ENCODE data around the gene SEC23B. TPM values are rescaled to one million over a fixed set of nuclear protein-coding genes. Genes with fewer than 3 reads are reported as not detected.

The SEC23B gene
- total and polyA plus RNA-seq, 2 of the 13 experiments (the other 11 are each of a cell fraction or from before 2014, with no cell fraction given): 114 to 120 TPM

DNA sequence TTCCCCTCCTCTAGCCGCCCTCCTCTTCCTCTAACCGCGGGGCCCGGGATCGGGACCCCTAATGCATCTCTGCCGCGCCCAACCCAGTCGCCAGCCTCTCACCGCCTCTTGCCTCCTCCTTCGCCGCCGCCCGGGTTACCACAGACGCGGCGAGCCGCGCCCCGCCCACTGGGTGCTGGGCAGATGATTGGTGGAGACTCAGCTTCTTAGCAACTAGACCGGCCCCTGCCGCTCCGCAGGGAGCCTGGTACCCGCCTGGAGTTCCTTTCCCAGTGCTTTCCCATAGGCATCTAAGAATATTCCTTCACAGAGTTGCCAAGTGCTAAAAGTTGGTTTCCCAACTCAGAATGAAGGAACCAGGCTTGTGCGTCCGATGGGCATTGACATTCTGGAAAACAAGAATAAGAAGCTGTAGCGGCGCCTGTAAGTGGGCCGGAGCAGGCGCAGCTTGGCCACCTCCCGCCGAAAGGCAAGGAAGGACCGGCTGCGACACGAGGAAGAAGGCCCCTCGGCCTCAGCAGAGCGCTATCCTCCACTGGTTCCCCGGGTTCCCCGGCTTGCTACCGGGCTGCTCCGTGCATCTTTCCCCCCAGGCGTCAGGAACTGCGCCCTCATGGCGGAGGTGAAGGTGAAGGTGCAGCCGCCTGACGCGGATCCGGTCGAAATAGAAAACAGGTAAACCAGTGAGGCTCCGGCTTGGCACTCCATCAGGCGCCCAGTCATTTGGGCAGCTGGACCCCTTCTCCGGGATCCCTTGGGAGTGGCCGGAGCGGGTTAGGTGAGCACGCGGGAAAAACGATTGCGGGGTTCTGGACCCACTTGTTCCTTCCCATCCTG lies 40.6 kb upstream of the SEC23B start, which contains the start of the genes DZANK1 and POLR3F (continued):
- TF ChIP-seq, protein P1, sequence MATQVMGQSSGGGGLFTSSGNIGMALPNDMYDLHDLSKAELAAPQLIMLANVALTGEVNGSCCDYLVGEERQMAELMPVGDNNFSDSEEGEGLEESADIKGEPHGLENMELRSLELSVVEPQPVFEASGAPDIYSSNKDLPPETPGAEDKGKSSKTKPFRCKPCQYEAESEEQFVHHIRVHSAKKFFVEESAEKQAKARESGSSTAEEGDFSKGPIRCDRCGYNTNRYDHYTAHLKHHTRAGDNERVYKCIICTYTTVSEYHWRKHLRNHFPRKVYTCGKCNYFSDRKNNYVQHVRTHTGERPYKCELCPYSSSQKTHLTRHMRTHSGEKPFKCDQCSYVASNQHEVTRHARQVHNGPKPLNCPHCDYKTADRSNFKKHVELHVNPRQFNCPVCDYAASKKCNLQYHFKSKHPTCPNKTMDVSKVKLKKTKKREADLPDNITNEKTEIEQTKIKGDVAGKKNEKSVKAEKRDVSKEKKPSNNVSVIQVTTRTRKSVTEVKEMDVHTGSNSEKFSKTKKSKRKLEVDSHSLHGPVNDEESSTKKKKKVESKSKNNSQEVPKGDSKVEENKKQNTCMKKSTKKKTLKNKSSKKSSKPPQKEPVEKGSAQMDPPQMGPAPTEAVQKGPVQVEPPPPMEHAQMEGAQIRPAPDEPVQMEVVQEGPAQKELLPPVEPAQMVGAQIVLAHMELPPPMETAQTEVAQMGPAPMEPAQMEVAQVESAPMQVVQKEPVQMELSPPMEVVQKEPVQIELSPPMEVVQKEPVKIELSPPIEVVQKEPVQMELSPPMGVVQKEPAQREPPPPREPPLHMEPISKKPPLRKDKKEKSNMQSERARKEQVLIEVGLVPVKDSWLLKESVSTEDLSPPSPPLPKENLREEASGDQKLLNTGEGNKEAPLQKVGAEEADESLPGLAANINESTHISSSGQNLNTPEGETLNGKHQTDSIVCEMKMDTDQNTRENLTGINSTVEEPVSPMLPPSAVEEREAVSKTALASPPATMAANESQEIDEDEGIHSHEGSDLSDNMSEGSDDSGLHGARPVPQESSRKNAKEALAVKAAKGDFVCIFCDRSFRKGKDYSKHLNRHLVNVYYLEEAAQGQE (IDR thresholded peaks at IDR 0.05; ENCODE audit: borderline replicate concordance in 1 of 2, low read depth in 1 of 2, low read length in 2 of 2): peak in 1 of 2 experiments; percentile 53; a peak in 1 of 4 replicates
- peak; percentile 89 for TF ChIP-seq RFX1 (IDR thresholded peaks at IDR 0.05)
- TF ChIP-seq ZNF569 (CRISPR knock-in tag; IDR thresholded peaks at IDR 0.05; ENCODE audit: borderline replicate concordance): peak; percentile 91
- peak; percentile 100 for TF ChIP-seq HDAC1 (CRISPR knock-in tag; IDR thresholded peaks at IDR 0.05)
- TF ChIP-seq CSRNP2 (CRISPR knock-in tag; conservative IDR thresholded peaks at IDR 0.05; ENCODE audit: low read depth): no peak
- no peak; the same call in 1 of the 2 replicates for TF ChIP-seq ZFP41 (CRISPR knock-in tag; IDR thresholded peaks at IDR 0.05; ENCODE audit: borderline replicate concordance)
- TF ChIP-seq ZNF839 (CRISPR knock-in tag; IDR thresholded peaks at IDR 0.05; ENCODE audit: borderline replicate concordance): peak; percentile 29; the same call in 1 of the 2 replicates
- no peak for TF ChIP-seq ATM (IDR thresholded peaks at IDR 0.05; ENCODE audit: borderline replicate concordance)
- peak; percentile 78; the same call in 1 of the 2 replicates for TF ChIP-seq ZKSCAN8 (CRISPR knock-in tag; IDR thresholded peaks at IDR 0.05; ENCODE audit: borderline replicate concordance)
- TF ChIP-seq CBX5 (CRISPR knock-in tag; IDR thresholded peaks at IDR 0.05; ENCODE audit: borderline replicate concordance): peak; percentile 82; the same call in 1 of the 2 replicates
- peak; percentile 88 for TF ChIP-seq PBX3 (CRISPR knock-in tag; IDR thresholded peaks at IDR 0.05; ENCODE audit: borderline replicate concordance)
- peak; percentile 89; the same call in 1 of the 2 replicates for TF ChIP-seq MEIS1 (CRISPR knock-in tag; IDR thresholded peaks at IDR 0.05; ENCODE audit: borderline replicate concordance)
- TF ChIP-seq ZNF432 (CRISPR knock-in tag; IDR thresholded peaks at IDR 0.05; ENCODE audit: borderline replicate concordance): no peak
- TF ChIP-seq, protein P2, sequence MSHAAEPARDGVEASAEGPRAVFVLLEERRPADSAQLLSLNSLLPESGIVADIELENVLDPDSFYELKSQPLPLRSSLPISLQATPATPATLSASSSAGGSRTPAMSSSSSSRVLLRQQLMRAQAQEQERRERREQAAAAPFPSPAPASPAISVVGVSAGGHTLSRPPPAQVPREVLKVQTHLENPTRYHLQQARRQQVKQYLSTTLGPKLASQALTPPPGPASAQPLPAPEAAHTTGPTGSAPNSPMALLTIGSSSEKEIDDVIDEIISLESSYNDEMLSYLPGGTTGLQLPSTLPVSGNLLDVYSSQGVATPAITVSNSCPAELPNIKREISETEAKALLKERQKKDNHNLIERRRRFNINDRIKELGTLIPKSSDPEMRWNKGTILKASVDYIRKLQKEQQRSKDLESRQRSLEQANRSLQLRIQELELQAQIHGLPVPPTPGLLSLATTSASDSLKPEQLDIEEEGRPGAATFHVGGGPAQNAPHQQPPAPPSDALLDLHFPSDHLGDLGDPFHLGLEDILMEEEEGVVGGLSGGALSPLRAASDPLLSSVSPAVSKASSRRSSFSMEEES (CRISPR knock-in tag; IDR thresholded peaks at IDR 0.05): peak; percentile 31; the same call in 1 of the 2 replicates
- TF ChIP-seq ZSCAN5A (CRISPR knock-in tag; IDR thresholded peaks at IDR 0.05; ENCODE audit: borderline replicate concordance): no peak
- no peak for TF ChIP-seq ZNF772 (CRISPR knock-in tag; IDR thresholded peaks at IDR 0.05)
